KMS-11 (cell line): ENCODE measurements around the gene NELL1.

Experiments
- H2AFZ ChIP-seq: fragments of 200-600 bp; sonication (generic); 2 replicates; pipeline ENCODE4 v1.6.1; 2016; ENCODE audit warnings: antibody characterized with exemption, mixed run types, low read depth
- H3K27ac ChIP-seq: fragments of 200-600 bp; sonication (generic); 2 replicates; pipeline ENCODE4 v1.6.1; 2016; ENCODE audit warnings: mild to moderate bottlenecking, mixed run types
- H3K27me3 ChIP-seq: fragments of 200-600 bp; sonication (generic); 2 replicates; pipeline ENCODE4 v1.6.1; 2017; ENCODE audit warnings: mild to moderate bottlenecking, low read depth, mixed run types, moderate library complexity; ENCODE audit not compliant: insufficient read depth
- H3K36me3 ChIP-seq: fragments of 200-600 bp; sonication (generic); 2 replicates; pipeline ENCODE4 v1.6.1; 2017; ENCODE audit warnings: mild to moderate bottlenecking, mixed run types; ENCODE audit not compliant: insufficient read depth
- H3K4me1 ChIP-seq: fragments of 200-600 bp; sonication (generic); 2 replicates; pipeline ENCODE4 v1.6.1; 2016; ENCODE audit warnings: mild to moderate bottlenecking, low read depth, mixed run types; ENCODE audit not compliant: poor library complexity, severe bottlenecking
- H3K4me2 ChIP-seq: fragments of 200-600 bp; sonication (generic); 2 replicates; pipeline ENCODE4 v1.7.0; 2016; ENCODE audit warnings: mild to moderate bottlenecking, mixed run types
- H3K4me3 ChIP-seq: fragments of 200-600 bp; sonication (generic); IDR thresholded peaks from 2 replicates; pipeline ENCODE4 v1.6.1; 2017; ENCODE audit warnings: low read depth, low read length, mixed read lengths; ENCODE audit not compliant: insufficient read depth
- H3K79me2 ChIP-seq: fragments of 200-600 bp; sonication (generic); 2 replicates; pipeline ENCODE4 v1.6.1; 2016; ENCODE audit warnings: low read depth, mixed run types; ENCODE audit not compliant: insufficient read depth
- H3K9ac ChIP-seq: fragments of 200-600 bp; sonication (generic); 2 replicates; pipeline ENCODE4 v1.6.1; 2016; ENCODE audit warnings: mild to moderate bottlenecking, mixed run types
- H4K20me1 ChIP-seq: fragments of 200-600 bp; sonication (generic); 2 replicates; pipeline ENCODE4 v1.6.1; 2016; ENCODE audit warnings: mild to moderate bottlenecking, mixed run types; ENCODE audit not compliant: insufficient read depth
- CTCF ChIP-seq: fragments of 200-600 bp; sonication (generic); conservative IDR thresholded peaks from 2 replicates; pipeline ENCODE4 v1.6.1; 2017; ENCODE audit warnings: low read depth, mild to moderate bottlenecking, antibody characterized with exemption, low read length, moderate library complexity, mixed read lengths

NELL1 gene

GRCh38 chr11:20873054-20873453 is 203.7 kb downstream of the NELL1 start:
- Histone ChIP-seq H2AFZ (no peak overlapping the region), H3K27me3 (no peaks in the 10 kb centered on the region), H3K4me2 (no peak overlapping the region), H3K9ac (no peak overlapping the region), H3K4me1 (no peaks in the 10 kb centered on the region), H3K36me3 (no peaks in the 10 kb centered on the region), H3K27ac (no peak overlapping the region), H4K20me1 (no peaks in the 10 kb centered on the region), H3K79me2 (no peaks in the 10 kb centered on the region), H3K4me3 (no peak overlapping the region)
- peak; percentile 50 for TF ChIP-seq CTCF

GRCh38 chr11:20874358-20874757 is 205.0 kb downstream of the NELL1 start:
- H3K9ac ChIP-seq: no peak overlapping the region
- no peak overlapping the region for H3K27ac ChIP-seq
- no peaks in the 10 kb centered on the region for H3K36me3 ChIP-seq
- no peaks in the 10 kb centered on the region for H3K4me1 ChIP-seq
- H3K4me2 ChIP-seq: no peak overlapping the region
- H2AFZ ChIP-seq: no peak overlapping the region
- no peak for TF ChIP-seq CTCF
- no peaks in the 10 kb centered on the region for H4K20me1 ChIP-seq
- H3K79me2 ChIP-seq: no peaks in the 10 kb centered on the region
- no peak overlapping the region for H3K4me3 ChIP-seq
- H3K27me3 ChIP-seq: no peaks in the 10 kb centered on the region

- H3K4me3 ChIP-seq: no peak overlapping the region
- no peaks in the 10 kb centered on the region for H3K27me3 ChIP-seq
- H3K9ac ChIP-seq: no peak overlapping the region
- H3K79me2 ChIP-seq: no peaks in the 10 kb centered on the region
- no peaks in the 10 kb centered on the region for H3K36me3 ChIP-seq
- no peak overlapping the region for H3K4me2 ChIP-seq
- no peak overlapping the region for H2AFZ ChIP-seq
- no peak for TF ChIP-seq CTCF
- no peaks in the 10 kb centered on the region for H4K20me1 ChIP-seq
- H3K27ac ChIP-seq: no peak overlapping the region
- no peaks in the 10 kb centered on the region for H3K4me1 ChIP-seq
Measured at GRCh38 chr11:20875889-20876288, 206.5 kb downstream of the NELL1 start.

GRCh38 chr11:20876738-20877137 is 207.4 kb downstream of the NELL1 start:
- no peak overlapping the region for H3K9ac ChIP-seq
- H3K79me2 ChIP-seq: no peaks in the 10 kb centered on the region
- H3K4me2 ChIP-seq: no peak overlapping the region
- H3K27ac ChIP-seq: no peak overlapping the region
- no peak overlapping the region for H2AFZ ChIP-seq
- no peak overlapping the region for H3K4me3 ChIP-seq
- H3K36me3 ChIP-seq: no peaks in the 10 kb centered on the region
- H3K27me3 ChIP-seq: no peaks in the 10 kb centered on the region
- no peak for TF ChIP-seq CTCF
- H4K20me1 ChIP-seq: no peaks in the 10 kb centered on the region
- no peaks in the 10 kb centered on the region for H3K4me1 ChIP-seq

GRCh38 chr11:20880094-20880493 is 210.7 kb downstream of the NELL1 start:
- H3K79me2 ChIP-seq: no peaks in the 10 kb centered on the region
- H3K4me2 ChIP-seq: no peak overlapping the region
- H3K4me3 ChIP-seq: no peak overlapping the region
- no peak overlapping the region for H3K9ac ChIP-seq
- H3K27ac ChIP-seq: no peak overlapping the region
- H2AFZ ChIP-seq: no peak overlapping the region
- no peak for TF ChIP-seq CTCF
- no peaks in the 10 kb centered on the region for H3K27me3 ChIP-seq
- no peaks in the 10 kb centered on the region for H3K4me1 ChIP-seq
- H4K20me1 ChIP-seq: no peaks in the 10 kb centered on the region
- no peaks in the 10 kb centered on the region for H3K36me3 ChIP-seq
